Measurements from ENCODE around the gene GPR139. TPM values are rescaled to one million over a fixed set of nuclear protein-coding genes. Genes with fewer than 3 reads are reported as not detected.

Gene GPR139
- total and polyA plus RNA-seq, 2 donors (not counting 1 experiment from before 2014, with no cell fraction given): not detected

- no peak overlapping the region for H3K4me2 ChIP-seq (replicated peaks; ENCODE audit: low read depth, low read length, poor library complexity, severe bottlenecking)
- no peaks in the 10 kb centered on the region for H3K4me1 Mint-ChIP-seq
- 69% methylated on average over 2 of the region's 3 CpGs for WGBS (ENCODE audit: insufficient coverage)
- ChIA-PET CTCF (no interaction called here), POLR2A (no interaction called here)
- H3K9me3 Mint-ChIP-seq (ENCODE audit: insufficient read depth): peaks cover 4% of the 10 kb centered on the region
- H3K4me3 Mint-ChIP-seq: no peak overlapping the region
- no peaks in the 10 kb centered on the region for H3K79me2 ChIP-seq (ENCODE audit: control insufficient read depth, insufficient read depth, low read length)
- DNase-seq (no peak), ATAC-seq (ENCODE audit: low read depth) (no peak)
- H3K4me3 ChIP-seq (ENCODE audit: control extremely low read depth in 1 of 5, extremely low read depth in 1 of 5, insufficient read depth in 1 of 5, low read depth in 2 of 5, low read length in 4 of 5): no peak overlapping the region
- intact Hi-C loops (cut with micrococcal nuclease): no loop called here
- no peak overlapping the region for H2AFZ ChIP-seq (ENCODE audit: insufficient read depth, low read depth, low read length, poor library complexity, severe bottlenecking)
- no peak overlapping the region for H3K9ac ChIP-seq (ENCODE audit: low read length)
- no peak for TF ChIP-seq CTCF (IDR thresholded peaks at IDR 0.05)
- no peak for TF ChIP-seq EZH2 (IDR thresholded peaks at IDR 0.05; ENCODE audit: borderline replicate concordance, insufficient read depth, low read depth, low read length, poor library complexity, severe bottlenecking)
- no peaks in the 10 kb centered on the region for H3K27me3 Mint-ChIP-seq
- H3K27me3 ChIP-seq (replicated peaks in 1 of 4; ENCODE audit: control extremely low read depth in 1 of 4, control insufficient read depth in 3 of 4, insufficient read depth in 4 of 4, low read length in 3 of 4): no peaks in the 10 kb centered on the region
- peaks cover 0 to 5% (median 0%) of the 10 kb centered on the region in 3 donors for H3K9me3 ChIP-seq (ENCODE audit: control extremely low read depth in 1 of 3, control insufficient read depth in 2 of 3, insufficient read depth in 1 of 3, low read length in 2 of 3)
- no peaks in the 10 kb centered on the region for H4K20me1 ChIP-seq (ENCODE audit: control insufficient read depth, insufficient read depth, low read length, poor library complexity, severe bottlenecking)
- H3K27ac ChIP-seq (ENCODE audit: low read length in 2 of 2): no peak overlapping the region
- H3K4me1 ChIP-seq (ENCODE audit: control insufficient read depth in 2 of 2, insufficient read depth in 2 of 2, low read length in 2 of 2): no peaks in the 10 kb centered on the region
- no peaks in the 10 kb centered on the region for H3K36me3 ChIP-seq (replicated peaks in 1 of 2; ENCODE audit: control extremely low read depth in 1 of 2, control insufficient read depth in 1 of 2, extremely low read depth in 1 of 2, insufficient read depth in 2 of 2, low read length in 1 of 2)
- no peak overlapping the region for H3K27ac Mint-ChIP-seq
These were observed 68.8 kb downstream of the GPR139 start for GRCh38 chr16:20004931-20005330.

- Histone ChIP-seq H3K27me3 (replicated peaks in 1 of 4; ENCODE audit: control extremely low read depth in 1 of 4, control insufficient read depth in 3 of 4, insufficient read depth in 4 of 4, low read length in 3 of 4) (no peaks in the 10 kb centered on the region), H3K4me1 (ENCODE audit: control insufficient read depth in 2 of 2, insufficient read depth in 2 of 2, low read length in 2 of 2) (no peaks in the 10 kb centered on the region), H4K20me1 (ENCODE audit: control insufficient read depth, insufficient read depth, low read length, poor library complexity, severe bottlenecking) (no peaks in the 10 kb centered on the region), H3K4me3 (ENCODE audit: control extremely low read depth in 1 of 5, extremely low read depth in 1 of 5, insufficient read depth in 1 of 5, low read depth in 2 of 5, low read length in 4 of 5) (no peak overlapping the region), H3K79me2 (ENCODE audit: control insufficient read depth, insufficient read depth, low read length) (no peaks in the 10 kb centered on the region), H3K36me3 (replicated peaks in 1 of 2; ENCODE audit: control extremely low read depth in 1 of 2, control insufficient read depth in 1 of 2, extremely low read depth in 1 of 2, insufficient read depth in 2 of 2, low read length in 1 of 2) (no peaks in the 10 kb centered on the region), H3K27ac (ENCODE audit: low read length in 2 of 2) (no peak overlapping the region), H2AFZ (ENCODE audit: insufficient read depth, low read depth, low read length, poor library complexity, severe bottlenecking) (no peak overlapping the region), H3K4me2 (replicated peaks; ENCODE audit: low read depth, low read length, poor library complexity, severe bottlenecking) (no peak overlapping the region), H3K9ac (ENCODE audit: low read length) (no peak overlapping the region), H3K9me3 (ENCODE audit: control extremely low read depth in 1 of 3, control insufficient read depth in 2 of 3, insufficient read depth in 1 of 3, low read length in 2 of 3) (peaks cover 0 to 5% (median 0%) of the 10 kb centered on the region in 3 donors)
- H3K4me3 Mint-ChIP-seq: no peak overlapping the region
- WGBS (ENCODE audit: insufficient coverage): 92% methylated on average over 1 of the region's 2 CpGs
- no peak for DNase-seq
- H3K27ac Mint-ChIP-seq: no peak overlapping the region
- ChIA-PET CTCF (no interaction called here), POLR2A (no interaction called here)
- peaks cover under 1% of the 10 kb centered on the region for H3K27me3 Mint-ChIP-seq
- intact Hi-C loops (cut with micrococcal nuclease): no loop called here
- peaks cover 4% of the 10 kb centered on the region for H3K9me3 Mint-ChIP-seq (ENCODE audit: insufficient read depth)
- no peaks in the 10 kb centered on the region for H3K4me1 Mint-ChIP-seq
- TF ChIP-seq EZH2 (IDR thresholded peaks at IDR 0.05; ENCODE audit: borderline replicate concordance, insufficient read depth, low read depth, low read length, poor library complexity, severe bottlenecking) (no peak), CTCF (IDR thresholded peaks at IDR 0.05) (no peak)
- ATAC-seq (ENCODE audit: low read depth): no peak
These were observed 70.8 kb downstream of the GPR139 start for GRCh38 chr16:20002936-20003335.

Data from B cell (primary cell).